GM12874 (cell line): ENCODE measurements around the gene DPEP2.

Experiments used
- CTCF ChIP-seq: IDR thresholded peaks from 2 replicates; pipeline ENCODE4 v1.5.1; 2011; ENCODE audit warnings: low read depth, mild to moderate bottlenecking, control low read depth, low read length, moderate library complexity; ENCODE audit not compliant: insufficient read depth

The DPEP2 gene

DNA sequence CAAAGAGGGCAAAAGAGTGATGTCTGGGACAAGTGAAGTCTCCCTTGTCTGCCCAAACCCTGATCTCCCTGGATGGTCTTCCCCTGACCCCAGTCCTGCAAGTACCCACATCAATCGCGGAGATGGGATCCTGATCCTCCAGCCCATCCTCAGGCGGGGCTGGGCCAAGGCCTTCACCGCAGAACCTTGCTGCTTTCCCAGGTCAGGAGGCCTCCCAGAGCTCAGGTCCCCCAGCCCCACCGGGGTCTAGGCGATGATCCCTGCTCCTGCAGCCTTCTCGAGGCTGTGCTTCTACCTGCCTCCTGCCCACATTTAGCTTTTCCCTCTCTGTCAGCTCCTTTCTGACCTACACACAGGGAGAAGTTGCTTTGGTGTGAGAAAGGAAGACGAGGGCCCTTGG, 37.1 kb downstream of the DPEP2 start:
- no peak for TF ChIP-seq CTCF

GRCh38 chr16:67961551-67961957, 37.7 kb downstream of the DPEP2 start:
- no peak for TF ChIP-seq CTCF

DNA sequence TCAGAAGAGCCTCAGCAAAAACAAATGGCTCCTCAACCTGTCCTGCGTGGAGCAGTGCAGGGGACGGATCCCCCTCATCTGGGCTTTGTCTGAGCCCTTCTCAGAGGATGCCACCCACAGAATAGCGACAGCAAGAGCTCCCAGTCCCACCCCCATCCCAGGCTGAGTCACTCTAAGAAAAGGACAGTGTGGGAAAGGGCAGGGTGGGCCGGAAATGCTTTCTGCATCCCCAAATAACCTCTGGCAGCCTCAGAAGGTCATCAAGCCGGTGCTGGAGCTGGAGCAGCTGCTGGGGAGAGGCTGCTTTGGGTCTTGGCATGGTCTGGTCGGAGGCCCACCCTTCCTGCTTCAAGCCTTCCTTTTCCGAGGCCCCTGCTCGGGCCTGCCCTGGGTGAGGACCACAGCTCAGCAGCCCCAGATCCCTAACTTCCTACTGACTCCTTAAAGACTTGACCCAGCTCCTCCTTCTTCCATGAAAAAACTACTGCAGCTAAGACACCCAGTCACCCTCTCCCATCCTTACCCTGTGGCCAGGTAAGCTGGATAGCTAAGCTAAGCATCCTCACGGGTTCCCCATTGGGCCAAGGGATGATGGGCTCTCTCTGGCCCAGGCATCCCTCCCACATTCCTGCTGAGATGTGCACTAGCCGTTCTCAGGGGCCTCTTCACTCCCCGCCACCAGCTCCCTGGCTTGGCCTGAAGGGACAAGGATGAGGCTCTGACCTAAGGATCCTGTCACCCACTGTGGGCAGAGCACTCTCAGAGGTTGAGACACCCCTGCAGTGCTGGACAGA, 39.6 kb downstream of the DPEP2 start:
- no peak for TF ChIP-seq CTCF

DNA sequence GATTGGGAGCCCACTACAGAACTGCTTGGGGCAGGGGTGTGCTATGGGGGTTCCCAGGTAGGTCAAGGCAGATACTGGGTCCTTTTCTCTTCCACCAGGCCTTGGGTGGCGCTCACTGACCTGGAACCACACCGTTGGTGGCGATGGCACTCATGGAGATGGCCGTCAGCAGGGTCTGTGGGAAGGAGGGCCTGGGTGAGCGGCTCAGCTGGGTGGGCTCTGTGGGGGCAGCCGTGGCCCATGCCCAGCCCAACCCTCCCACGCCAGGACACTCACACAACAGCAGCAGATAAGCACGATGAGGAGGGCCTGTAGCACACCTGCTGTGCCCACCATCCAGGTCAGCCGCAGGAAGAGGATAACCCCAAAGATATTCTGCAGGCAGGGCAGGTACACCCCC, 41.7 kb downstream of the DPEP2 start:
- no peak for TF ChIP-seq CTCF

DNA sequence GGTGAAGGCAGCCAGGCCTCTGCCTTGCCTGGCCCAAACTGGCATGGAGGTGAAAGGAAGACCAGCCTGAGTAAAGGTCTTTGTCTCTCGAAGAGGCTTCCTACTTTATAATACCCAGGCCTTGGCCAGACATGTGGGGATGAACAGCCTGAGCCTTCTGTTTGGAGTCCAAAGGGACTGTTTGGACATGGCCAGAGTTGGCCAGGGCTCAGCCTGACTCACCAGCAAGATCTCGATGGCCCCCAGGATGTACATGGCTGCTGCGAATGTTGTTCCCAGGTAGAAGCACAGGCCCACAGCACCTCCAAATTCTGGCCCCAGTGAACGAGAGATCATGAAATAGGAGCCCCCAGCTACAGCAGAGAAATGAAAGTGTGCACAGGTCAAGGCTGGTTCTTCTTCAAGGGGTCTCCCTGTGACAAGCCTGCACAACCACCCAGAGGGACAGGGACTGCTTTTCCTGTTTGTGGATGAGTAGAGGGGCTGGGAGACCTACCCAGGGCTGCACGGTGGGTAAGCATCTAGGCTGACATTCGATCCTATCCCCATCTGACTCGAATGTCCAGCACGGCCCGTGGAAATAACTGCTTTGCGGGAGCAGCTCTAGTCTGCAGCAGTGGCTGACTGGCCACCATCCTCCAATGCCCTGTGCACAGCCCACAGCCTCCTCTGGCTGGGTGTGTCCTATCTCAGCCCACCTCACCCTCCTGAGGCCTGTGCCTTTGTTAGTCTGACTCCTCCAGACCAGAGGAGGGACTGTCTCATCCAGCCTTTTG, 44.7 kb downstream of the DPEP2 start:
- no peak for TF ChIP-seq CTCF

DNA sequence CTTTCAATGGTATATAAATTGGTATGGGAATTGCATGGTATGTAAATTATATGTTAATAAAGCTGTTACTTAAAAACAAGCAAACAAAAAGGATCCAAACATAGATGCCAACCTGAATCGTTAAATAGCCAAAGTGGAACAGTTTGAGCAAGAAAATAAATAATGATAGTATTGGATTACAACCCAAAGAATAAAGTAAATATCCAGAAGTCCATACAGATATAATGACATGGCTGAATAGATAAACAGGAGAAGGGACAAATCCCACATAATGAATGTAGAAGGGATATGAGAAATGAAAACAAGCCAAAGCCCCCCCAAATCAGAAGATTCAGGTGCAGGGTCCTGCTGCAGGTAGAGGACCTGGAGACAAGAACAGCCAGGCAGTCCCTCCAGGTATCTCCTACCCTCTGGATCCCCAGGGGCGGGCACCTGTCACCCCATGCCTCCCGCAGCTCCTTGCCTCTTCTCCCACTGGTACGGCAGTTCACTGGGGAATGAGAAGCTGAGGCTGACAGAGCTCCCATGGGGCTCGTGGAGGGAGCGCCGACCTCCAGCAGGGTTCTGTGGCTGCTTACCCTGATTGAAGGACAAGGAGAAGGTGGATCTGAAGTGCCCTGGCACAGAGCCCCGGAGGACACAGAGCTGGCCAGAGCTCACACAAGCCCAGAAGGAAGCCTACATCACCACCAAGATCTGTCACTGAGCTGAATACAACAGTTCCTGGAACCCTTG, 45.5 kb downstream of the DPEP2 start:
- no peak for TF ChIP-seq CTCF

- no peak for TF ChIP-seq CTCF
These were observed 47.8 kb downstream of the DPEP2 start for GRCh38 chr16:67951485-67951884.
